NCI-H187 treated with DMSO at 0.1 percent for 48 hours (cell line): Measurements from ENCODE around the gene CPXM2.

Experiments
- DNase-seq: peaks from one replicate; lab custom pipeline; 2025; lab: John Stamatoyannopoulos, UW

Gene CPXM2

DNA sequence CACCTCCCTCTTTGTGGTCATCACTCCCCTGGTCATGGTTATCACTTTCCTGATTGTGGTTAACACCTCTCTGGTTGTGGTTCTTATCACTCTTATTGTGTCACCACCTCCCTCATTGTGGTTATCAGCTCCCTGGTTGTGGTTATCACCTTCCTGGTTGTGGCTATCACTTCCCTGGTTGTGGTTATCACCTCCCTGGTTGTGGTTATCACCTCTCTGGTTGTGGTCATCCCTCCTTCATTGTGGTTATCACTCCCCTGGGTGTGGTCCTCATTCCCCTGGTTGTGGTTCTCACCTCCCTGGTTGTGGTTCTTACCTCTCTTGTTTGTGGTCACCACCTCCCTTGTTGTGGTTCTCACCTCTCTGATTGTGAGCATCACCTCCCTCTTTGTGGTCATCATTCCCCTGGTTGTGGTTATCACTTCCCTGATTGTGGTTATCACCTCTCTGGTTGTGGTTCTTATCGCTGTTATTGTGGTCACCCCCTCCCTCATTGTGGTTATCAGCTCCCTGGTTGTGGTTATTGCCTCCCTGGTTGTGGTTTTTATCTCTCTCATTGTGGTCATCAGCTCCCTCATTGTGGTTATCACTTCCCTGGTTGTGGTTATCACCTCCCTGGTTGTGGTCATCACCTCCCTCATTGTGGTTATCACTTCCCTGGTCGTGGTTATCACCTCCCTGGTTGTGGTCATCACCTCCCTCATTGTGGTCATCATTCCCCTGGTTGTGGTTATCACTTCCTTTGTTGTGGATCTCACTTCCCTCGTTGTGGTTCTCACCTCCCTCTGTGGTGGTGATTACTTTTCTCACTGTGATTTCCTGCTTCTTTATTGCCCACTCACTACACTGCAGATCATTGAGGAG lies 118.7 kb downstream of the CPXM2 start:
- DNase-seq: no peak

- no peak for DNase-seq
Observed at GRCh38 chr10:123771877-123772644, 119.5 kb downstream of the CPXM2 start.

- DNase-seq: no peak
Observed at GRCh38 chr10:123769647-123770046, 122.0 kb downstream of the CPXM2 start.

GRCh38 chr10:123766761-123767160 lies 124.8 kb downstream of the CPXM2 start:
- no peak for DNase-seq

- DNase-seq: no peak
Observed at GRCh38 chr10:123766012-123766411, 125.6 kb downstream of the CPXM2 start.

DNA sequence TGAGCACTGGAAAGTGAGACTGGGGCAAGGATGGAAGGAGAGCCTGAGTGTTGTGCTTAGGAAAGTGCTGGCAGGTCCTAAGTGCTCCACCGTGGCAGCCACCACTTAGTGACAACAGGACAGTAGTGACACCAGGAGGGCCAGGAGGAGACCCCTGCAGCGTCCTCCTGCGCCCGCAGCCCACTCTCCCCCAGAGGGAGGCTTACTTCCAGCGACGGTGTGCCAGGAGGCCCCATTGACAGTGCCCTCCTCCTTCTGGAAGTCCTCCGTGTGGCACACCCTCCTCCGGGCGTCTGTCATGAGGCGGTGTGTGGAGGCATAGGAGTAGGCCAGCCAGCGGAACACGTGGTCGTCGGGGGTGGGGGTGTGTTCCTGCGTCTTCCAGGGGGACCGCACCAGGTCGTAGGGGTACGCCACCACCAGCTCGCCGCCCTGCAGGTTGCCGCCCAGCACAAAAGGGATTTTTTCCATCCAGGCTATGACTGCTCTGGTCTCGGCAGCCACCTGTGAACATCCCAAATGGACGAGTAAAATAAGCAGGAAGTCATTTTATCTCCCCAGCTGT lies 129.9 kb downstream of the CPXM2 start:
- no peak for DNase-seq

GRCh38 chr10:123761038-123761428 lies 130.6 kb downstream of the CPXM2 start:
- no peak for DNase-seq

GRCh38 chr10:123760356-123761037 lies 131.1 kb downstream of the CPXM2 start:
- no peak for DNase-seq

GRCh38 chr10:123759501-123760031 lies 132.0 kb downstream of the CPXM2 start:
- no peak for DNase-seq

- DNase-seq: no peak
Observed at GRCh38 chr10:123759041-123759440, 132.6 kb downstream of the CPXM2 start.

GRCh38 chr10:123757853-123758252 lies 133.8 kb downstream of the CPXM2 start:
- no peak for DNase-seq

DNA sequence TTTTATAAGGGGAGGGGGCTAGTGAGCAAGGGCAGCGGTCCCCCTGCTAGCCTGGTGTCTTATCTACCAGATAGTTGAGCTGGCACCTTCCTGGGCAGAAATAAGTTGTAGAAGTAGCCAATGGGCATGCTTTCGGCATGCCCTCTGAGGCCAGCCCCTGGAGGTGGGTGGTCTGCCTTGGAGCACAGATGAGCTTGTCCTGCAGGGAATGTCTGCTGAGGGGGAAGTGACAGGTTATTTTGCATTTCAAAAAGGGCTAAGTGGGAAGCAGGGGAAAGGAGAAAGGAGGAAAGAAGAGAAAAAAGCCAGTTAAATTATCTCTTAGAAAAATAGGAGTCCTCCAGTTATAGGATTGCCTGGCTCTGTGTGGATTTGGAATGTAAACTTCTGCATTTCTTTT lies 136.5 kb downstream of the CPXM2 start:
- DNase-seq: no peak

DNA sequence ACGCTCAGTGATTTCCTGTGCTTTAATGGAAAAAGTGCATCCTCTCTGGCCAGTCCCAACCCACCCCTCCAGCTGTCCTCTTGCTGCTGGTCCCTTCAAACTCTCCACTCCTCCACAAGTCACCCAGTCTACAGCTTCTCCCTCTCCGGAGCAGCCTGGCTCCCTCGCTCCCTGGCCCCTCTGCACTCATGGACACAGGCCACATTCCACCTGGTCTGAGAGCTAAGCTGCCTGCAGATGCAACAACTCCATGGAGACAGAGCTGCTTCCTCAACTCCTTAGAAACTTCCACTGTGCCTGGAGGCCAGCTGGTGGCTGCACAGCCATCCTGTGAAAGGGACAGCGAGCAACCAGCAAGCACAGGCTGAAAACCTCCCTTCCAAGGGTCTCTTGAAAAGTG lies 137.5 kb downstream of the CPXM2 start:
- no peak for DNase-seq

DNA sequence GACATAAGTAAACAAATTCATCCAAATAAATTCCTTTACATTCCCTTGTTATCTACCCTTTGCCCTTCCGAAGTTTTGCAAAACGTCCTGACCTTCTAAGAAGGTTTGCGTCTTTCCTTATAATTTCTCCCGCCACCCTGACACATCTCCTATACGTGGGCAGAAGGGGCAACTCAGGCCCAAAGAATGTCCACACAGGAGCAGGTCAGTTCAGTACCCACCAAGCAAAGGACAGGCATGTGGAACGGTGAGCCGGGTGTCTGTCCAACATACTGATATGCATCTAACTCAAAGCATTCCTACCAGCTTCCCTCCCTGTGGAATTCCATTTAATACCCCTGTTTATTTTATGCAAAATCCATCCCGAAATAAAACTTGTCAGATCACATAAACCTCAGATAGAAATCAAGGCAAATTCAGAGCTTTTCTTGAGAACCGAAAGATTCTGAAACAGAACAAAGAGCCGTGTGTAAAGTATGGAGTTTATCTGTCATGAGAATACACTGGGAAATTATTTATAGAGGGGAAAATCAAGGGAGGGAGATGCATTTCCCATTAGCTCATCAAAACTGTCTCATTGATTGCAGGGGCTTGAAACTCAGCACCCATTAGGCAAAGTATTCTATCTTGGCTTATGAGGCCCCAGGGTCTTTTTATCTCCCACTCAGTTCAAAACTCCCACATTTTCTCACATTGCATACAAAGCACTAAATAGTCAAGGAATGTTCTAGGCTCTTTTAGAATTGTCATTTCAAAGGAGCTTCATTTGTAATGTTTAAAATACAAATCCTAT lies 140.1 kb downstream of the CPXM2 start:
- no peak for DNase-seq

- no peak for DNase-seq
Observed at GRCh38 chr10:123750901-123751300, 140.7 kb downstream of the CPXM2 start.

DNA sequence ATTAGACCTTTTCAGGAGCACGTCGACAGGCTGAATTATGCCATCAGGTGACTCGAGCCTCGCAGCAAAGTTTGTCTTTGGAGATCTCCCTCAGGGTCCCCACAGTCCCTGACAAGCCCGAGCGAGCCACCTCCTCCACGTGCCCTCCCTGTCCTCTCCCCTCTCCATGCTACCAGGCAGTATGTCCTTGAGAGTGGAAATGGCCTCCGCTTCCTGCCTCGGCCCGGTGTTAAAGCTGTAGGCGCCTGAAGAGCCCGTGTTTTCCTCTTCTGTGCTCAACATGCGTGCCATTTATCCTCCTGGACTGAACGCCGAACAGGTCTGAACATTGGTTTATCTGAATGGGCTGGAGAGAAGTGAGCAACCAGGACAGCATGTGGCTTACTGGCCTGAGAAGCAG lies 142.9 kb downstream of the CPXM2 start:
- no peak for DNase-seq

GRCh38 chr10:123747426-123747825 lies 144.2 kb downstream of the CPXM2 start:
- DNase-seq: no peak

- no peak for DNase-seq
Observed at GRCh38 chr10:123746942-123747341, 144.7 kb downstream of the CPXM2 start.

DNA sequence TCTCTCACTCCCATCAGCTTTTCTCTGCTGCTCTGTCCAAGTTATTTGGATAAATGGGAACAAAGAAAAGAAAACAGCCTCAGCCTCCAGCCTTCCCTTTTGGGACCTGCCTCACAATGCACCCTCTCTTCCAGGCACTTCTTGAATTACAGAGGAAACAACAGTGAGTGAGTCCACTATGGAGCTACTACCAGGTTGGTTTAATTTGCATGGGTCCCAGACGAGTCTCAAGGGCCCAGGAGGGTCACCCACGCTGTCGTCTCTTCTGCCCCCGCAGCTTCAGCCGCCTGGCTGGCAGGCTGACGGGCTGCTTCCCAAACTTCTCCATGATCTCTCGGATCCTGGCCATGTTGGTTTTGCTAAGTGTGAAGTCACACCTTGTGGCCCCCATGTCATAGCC lies 145.1 kb downstream of the CPXM2 start:
- no peak for DNase-seq

GRCh38 chr10:123746061-123746460 lies 145.5 kb downstream of the CPXM2 start:
- no peak for DNase-seq

DNA sequence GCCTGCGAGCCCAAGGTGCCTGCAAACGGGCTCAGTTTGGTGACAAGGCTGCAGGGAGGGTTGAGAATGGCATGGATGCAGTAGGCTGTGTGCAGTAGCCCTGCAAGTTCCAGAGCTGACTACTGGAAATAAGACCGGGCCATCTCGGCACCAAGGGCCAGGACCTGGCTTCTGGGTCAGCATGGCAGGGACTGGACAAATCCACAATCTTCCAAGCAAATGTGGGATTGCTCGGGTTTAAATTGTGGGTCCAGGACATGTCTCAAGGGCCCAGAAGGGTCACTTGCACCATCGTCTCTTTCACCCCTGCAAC lies 147.4 kb downstream of the CPXM2 start:
- no peak for DNase-seq
